GM18498 (cell line): ENCODE measurements around the gene ANKS1B.

Experiments
- ATAC-seq: cut with Tn5 transposase; IDR thresholded peaks from one replicate; pipeline ENCODE4 v1.9.1; 2021; ENCODE audit warnings: mild to moderate bottlenecking, moderate library complexity; ENCODE audit not compliant: unreplicated experiment

ANKS1B gene

GRCh38 chr12:99493197-99493596, 491.5 kb downstream of the ANKS1B start:
- ATAC-seq, result no peak

GRCh38 chr12:99486277-99486676, 498.5 kb downstream of the ANKS1B start:
- no peak for ATAC-seq

DNA sequence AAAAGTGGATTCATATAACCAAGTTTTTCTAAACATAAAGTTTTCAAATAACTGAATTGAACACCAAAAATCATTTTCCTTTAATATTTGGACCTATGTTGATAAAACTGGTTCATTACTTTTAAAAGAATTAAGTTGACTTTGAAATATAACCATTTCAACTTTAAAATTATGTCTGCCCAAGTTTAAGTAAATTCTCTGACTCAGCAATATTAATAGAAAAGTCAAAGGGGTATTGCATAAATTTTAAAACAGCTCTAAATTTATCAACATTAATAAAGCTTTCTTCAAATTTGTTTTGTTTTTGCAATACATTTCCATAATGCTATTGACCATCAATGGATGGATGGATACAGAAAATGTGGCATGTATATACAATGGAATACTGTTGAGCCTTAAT, 505.6 kb downstream of the ANKS1B start:
- no peak for ATAC-seq

DNA sequence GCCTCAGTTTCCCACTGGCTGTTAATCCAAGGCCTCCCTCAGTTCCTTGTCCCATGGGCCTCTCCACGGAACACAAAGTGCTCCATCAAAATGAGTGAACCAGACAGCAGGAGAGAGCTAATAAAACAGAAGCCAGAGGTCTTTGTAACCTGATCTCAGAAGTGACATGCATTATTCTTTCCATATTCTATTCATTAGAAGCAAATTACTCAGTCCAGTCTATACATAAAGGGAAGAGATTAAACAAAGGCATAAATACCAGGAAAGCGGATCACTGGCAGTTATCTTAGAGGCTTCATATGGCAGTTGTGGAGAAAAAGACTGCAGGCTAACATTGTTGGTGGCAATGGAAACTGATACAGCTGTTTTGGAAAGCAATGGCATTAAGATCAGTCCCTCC, 507.8 kb downstream of the ANKS1B start:
- no peak for ATAC-seq

- ATAC-seq, result peak; percentile 12
These were observed 529.2 kb downstream of the ANKS1B start for GRCh38 chr12:99455350-99456035.

- ATAC-seq, result peak; percentile 34
These were observed 530.1 kb downstream of the ANKS1B start for GRCh38 chr12:99454539-99455172.

DNA sequence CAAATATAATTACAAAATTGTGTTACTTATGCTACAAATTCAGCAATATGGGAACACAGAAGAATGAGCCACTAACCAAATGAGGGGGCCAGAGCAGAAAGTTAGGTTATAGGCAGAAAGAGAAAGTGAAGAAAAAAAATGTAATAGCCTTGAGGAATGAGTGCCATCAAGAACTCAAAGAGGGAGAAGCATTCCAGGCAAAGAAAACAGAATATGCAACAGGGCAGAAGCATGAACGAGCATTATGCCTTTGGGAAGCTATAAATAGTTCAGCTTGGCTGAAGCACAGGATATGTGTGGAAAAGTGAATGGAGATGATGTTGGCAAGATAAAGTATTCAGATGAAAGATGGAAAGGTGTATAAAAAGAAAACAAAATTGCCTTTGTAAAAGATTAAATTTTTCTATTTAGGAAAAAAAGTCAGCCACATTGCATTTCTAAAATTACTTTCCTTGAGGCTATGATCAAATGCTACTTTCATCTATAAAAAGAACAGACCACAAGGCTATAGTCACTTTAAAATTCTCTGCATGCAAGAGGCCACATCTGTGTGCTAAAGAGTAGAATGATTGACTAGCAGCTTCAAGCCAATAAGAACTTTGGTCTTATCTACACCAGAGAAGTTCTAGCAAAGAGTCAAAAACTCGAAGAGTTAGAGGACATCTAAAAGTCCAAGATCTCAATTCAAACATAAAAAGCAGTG, 530.7 kb downstream of the ANKS1B start:
- peak; percentile 70 for ATAC-seq

- ATAC-seq, result no peak
These were observed 534.6 kb downstream of the ANKS1B start for GRCh38 chr12:99450036-99450630.

GRCh38 chr12:99444859-99445316, 539.8 kb downstream of the ANKS1B start:
- no peak for ATAC-seq

GRCh38 chr12:99442758-99443157, 542.0 kb downstream of the ANKS1B start:
- ATAC-seq, result no peak

DNA sequence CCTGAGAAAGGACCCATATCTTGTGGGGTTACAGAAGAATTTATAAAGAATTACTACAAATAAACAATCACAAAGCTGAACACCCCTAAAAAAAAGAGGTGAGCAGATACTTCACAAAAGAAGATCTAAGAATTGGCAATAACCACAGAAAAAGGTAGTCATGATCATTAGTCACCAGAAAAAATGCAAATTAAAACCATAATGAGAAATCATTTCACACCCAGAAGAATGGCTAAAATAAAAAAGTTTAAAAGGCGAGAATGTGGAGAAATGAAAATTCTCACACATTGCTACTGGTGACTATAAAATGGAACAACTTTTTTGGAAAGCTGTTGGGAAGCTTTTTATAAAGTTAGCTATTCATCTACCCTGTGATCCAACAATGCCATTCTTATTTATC, 545.3 kb downstream of the ANKS1B start:
- ATAC-seq, result no peak

- ATAC-seq, result peak; percentile 97
These were observed 548.2 kb downstream of the ANKS1B start for GRCh38 chr12:99436584-99436983.

GRCh38 chr12:99435095-99435791, 549.5 kb downstream of the ANKS1B start:
- no peak for ATAC-seq

DNA sequence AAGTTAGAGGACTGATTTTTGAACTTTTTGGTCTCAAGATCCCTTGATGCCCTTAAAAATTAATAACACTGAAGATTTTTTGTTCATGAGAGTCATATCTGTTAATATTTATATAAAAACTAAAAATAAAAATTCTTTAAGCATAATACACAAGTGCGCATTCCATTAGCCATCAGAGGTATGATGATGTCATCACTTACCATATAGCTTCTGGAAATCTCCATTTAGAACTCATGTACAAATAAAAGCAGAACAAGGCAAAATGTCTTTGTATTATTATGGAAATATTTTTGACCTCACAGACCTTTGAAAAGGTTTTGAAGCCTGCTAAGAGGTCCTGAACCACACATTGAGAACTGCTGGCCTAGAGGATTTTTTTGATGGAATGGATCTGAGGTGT, 551.6 kb downstream of the ANKS1B start:
- no peak for ATAC-seq

DNA sequence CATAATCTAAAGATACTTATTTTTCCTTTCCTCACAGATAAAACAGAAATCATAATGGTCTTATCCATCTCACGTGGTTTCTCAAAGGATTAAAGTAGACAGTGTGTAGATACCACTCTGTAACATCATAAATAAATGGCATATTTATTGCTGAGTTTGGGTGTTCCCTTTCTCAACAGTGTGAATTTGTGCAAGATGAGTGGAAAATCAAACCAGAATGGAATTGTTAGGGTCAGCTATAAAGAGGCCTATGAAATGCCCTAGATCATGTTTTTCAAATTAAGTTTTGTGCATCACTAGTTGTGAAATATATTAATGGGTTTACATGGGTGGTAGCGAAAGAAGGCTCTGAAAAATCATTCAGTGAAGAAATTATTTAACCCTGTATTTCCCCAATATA, 553.5 kb downstream of the ANKS1B start:
- no peak for ATAC-seq

DNA sequence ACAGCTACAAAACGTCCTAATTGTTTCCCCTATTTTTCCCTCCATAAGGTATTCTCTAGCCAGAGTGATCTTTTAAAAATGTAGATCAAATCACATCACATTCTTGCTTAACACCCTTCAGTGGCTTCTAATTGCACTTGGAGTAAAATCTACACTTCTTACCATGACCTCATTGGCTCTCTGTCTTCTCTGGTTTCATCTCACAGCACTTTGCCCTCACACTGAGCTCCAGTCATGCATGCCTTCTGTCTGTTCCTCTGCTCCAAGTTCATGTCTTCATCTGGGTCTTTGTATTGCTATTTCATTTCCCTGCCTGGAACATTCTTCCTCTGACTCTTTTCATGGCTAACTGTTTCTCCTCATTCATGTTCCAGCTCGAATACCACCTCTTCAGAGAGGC, 557.6 kb downstream of the ANKS1B start:
- ATAC-seq, result peak; percentile 80

GRCh38 chr12:99418379-99418778, 566.4 kb downstream of the ANKS1B start:
- ATAC-seq, result peak; percentile 65

DNA sequence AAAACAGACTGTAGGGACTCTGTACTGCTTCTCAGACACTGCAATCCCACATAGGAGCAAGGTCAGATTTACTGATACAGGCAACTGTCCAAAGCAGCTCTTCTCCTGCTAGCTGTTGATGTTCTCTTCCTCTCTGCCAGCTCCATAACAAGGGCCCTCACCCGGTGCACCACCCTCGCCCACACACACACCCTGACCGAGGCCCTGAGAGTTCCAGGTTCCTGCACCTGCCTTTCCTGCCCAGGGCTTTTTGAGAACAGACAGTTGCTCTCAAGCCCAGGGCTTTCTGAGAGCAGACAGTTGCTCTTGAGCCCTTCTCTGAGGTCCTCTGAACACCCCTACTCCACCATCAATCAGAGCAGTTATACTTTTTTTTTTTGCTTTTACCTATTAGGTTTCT, 571.0 kb downstream of the ANKS1B start:
- ATAC-seq, result peak; percentile 58

- peak; percentile 61 for ATAC-seq
These were observed 591.0 kb downstream of the ANKS1B start for GRCh38 chr12:99393763-99394162.

DNA sequence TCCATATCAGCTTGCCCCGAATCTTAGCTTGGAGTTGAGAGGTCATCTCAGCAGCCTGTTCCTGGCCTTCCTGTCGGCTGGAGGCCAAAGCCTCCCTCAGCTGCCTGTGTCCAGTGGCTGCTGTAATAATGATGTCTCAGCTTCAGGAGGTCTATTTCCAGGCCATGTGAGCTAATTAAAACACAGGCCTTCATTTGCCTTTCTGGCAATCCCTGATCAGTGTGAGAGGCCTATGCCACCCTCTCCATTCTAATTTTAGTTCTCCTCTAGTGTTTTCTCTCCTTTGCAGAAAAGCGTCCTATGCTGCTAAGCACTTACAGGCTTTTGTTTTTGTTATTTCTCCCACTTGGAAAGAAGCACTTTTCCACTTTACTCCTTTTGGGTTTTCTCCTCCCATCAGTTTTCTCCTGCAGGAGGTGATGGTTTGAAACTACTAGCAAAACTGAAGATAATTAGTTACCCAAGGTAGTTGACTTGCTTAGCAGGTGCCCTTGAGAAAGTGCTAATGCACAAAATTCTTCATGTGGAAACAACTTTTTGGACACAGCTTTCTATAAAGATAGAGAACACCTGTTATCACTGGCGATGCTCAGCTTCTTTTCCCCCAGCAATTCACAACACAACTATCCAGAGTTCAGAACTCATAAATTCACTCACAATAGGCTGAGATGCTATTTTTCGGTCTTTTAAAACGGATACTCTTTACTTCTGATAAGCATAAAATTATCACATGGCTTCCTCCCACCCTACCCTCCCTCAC, 592.5 kb downstream of the ANKS1B start:
- ATAC-seq, result no peak
